Ascending aorta (tissue), 2 donors: Measurements from ENCODE around the gene PRPF38B. TPM values are rescaled to one million over a fixed set of nuclear protein-coding genes. Genes with fewer than 3 reads are reported as not detected.

Experiments
- DNase-seq, 2 donors: peaks; one replicate each; pipeline ENCODE4 v3.0.0-alpha.2; 2019; ENCODE audit warnings: low spot score in 2 of 2
- H3K27ac ChIP-seq, 2 donors: fragments of 200-600 bp; sonication (generic); one replicate each; pipeline ENCODE4 v1.5.1; 2016 to 2017; ENCODE audit warnings: mild to moderate bottlenecking in 1 of 2
- H3K27me3 ChIP-seq: fragments of 200-600 bp; sonication (generic); one replicate; pipeline ENCODE4 v1.5.1; 2017
- H3K36me3 ChIP-seq, 2 donors: fragments of 200-600 bp; sonication (generic); one replicate each; pipeline ENCODE4 v1.5.1; 2016
- H3K4me1 ChIP-seq, 2 donors: fragments of 200-600 bp; sonication (generic); one replicate each; pipeline ENCODE4 v1.5.1; 2016 to 2017; ENCODE audit warnings: mild to moderate bottlenecking in 1 of 2
- H3K4me3 ChIP-seq, 2 donors: fragments of 200-600 bp; sonication (generic); one replicate each; pipeline ENCODE4 v1.5.1; 2016 to 2017; ENCODE audit warnings: mild to moderate bottlenecking in 1 of 2
- H3K9me3 ChIP-seq, 2 donors: fragments of 200-600 bp; sonication (generic); one replicate each; pipeline ENCODE4 v1.5.1; 2016
- intact Hi-C: fragments of 100-400 bp; cut with DNase I; formaldehyde crosslinking; loops from one replicate; pipeline ENCODE4 v1.15.1; 2023
- total RNA-seq: library from RNA; depleted of rRNA; stranded (reverse); fragments of >200 nt; gene quantifications from one replicate; pipeline ENCODE4 v1.1.0, GENCODE V29; 2016
- TF ChIP-seq, protein P1 (sequence below), 3 experiments: fragments of 200-600 bp in 2 of 3; fragments of 450-650 bp in 1 of 3; sonication (generic) in 2 of 3; IDR thresholded peaks; one replicate each; pipeline ENCODE4 v1.5.1; 2016 to 2019; ENCODE audit warnings: antibody characterized with exemption in 3 of 3, mild to moderate bottlenecking in 1 of 3, moderate library complexity in 1 of 3

The PRPF38B gene
- total RNA-seq, 1 donor from 2014 or later = 9.0 TPM

DNA sequence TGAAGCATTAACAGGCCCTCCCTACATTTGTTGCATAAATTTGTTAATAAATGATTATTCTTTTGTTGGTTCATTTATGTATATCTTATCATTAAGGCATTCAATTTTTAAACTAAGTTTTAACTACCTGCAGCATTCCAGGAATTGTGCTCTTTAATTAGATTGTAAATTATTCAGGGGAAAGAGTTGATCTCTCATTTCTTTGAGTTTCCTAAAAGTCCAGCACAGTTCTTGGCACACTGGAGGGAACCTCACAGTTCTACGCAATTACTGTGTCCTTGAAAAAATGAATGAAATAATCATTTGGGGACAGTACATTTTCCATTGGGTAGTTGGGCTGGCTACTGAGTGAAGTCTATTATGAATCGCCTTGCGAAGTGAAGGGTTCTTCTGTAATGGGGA is 53.9 kb downstream of the PRPF38B start:
- Histone ChIP-seq H3K9me3 (no peaks in the 10 kb centered on the region), H3K4me3 (peak overlapping the region in 1 of 2 donors; percentile 89), H3K27me3 (no peaks in the 10 kb centered on the region), H3K27ac (peak overlapping the region; percentile 42 to 96), H3K4me1 (peaks cover 0 to 8% of the 10 kb centered on the region in 2 donors), H3K36me3 (no peaks in the 10 kb centered on the region)
- TF ChIP-seq, protein P1, sequence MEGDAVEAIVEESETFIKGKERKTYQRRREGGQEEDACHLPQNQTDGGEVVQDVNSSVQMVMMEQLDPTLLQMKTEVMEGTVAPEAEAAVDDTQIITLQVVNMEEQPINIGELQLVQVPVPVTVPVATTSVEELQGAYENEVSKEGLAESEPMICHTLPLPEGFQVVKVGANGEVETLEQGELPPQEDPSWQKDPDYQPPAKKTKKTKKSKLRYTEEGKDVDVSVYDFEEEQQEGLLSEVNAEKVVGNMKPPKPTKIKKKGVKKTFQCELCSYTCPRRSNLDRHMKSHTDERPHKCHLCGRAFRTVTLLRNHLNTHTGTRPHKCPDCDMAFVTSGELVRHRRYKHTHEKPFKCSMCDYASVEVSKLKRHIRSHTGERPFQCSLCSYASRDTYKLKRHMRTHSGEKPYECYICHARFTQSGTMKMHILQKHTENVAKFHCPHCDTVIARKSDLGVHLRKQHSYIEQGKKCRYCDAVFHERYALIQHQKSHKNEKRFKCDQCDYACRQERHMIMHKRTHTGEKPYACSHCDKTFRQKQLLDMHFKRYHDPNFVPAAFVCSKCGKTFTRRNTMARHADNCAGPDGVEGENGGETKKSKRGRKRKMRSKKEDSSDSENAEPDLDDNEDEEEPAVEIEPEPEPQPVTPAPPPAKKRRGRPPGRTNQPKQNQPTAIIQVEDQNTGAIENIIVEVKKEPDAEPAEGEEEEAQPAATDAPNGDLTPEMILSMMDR (IDR thresholded peaks at IDR 0.05) = no peak
- no peak for DNase-seq
- intact Hi-C loops = loop anchor here (1.0 to 10.0 kb wide), 8 partner anchors 54 to 216 kb away; partner anchors contain the start of genes CLCC1, EEIG2, HENMT1 and PRPF38B

DNA sequence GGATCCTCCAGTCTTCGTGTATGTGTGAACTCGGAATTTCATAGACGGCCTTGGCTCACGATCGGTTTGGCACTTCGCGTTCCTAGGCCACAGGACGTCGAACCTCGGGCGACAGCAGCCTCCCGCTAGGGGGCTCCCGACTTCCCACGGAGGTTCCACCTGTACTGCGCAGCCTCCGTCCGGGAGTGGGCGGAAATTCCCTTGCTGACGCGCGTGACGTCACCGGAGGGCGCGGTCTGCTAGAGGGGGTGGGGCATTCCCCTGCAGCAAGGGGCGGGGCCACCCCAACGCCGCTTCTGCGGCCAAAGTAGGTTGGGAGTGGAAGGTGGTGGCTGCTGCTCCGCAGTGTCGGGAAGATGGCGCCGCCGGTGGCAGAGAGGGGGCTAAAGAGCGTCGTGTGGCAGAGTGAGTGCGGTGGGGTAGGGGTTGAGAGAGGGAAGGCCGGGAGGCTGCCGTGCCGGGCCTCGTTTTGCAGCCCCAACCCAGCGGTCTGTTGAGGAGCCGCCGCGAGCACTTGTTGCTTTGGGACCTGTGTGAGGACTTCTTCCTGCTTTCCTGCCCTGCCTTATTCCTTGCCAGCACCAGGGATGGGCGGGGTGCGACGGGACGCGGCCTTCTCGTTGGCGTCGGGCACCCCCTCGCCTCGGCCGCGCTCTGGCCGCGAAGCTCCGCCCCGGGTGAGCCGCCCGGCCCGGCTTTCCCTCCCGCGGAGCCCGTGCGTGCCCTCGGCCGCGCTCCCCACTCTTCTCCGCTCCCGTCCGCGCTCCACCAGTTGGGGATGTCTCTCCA is 54.5 kb downstream of the PRPF38B start, which contains the start of gene STXBP3:
TSS of gene STXBP3 (plus strand) at position 293 of the 789 bp plus-strand sequence. CDS start at position 357, 64 bp downstream.
- peaks cover 0 to 8% of the 10 kb centered on the region in 2 donors for H3K4me1 ChIP-seq
- no peaks in the 10 kb centered on the region for H3K27me3 ChIP-seq
- peak within 1 kb of the TSS; percentile 96 to 97 for H3K27ac ChIP-seq
- no peaks in the 10 kb centered on the region for H3K9me3 ChIP-seq
- H3K36me3 ChIP-seq = no peaks in the 10 kb centered on the region
- TF ChIP-seq, protein P1 (IDR thresholded peaks at IDR 0.05) = peak; percentile 84 to 97 (median 94)
- peak within 1 kb of the TSS; percentile 71 to 89 for H3K4me3 ChIP-seq
- intact Hi-C loops = loop anchor here (1.0 to 10.0 kb wide), 8 partner anchors 54 to 216 kb away; partner anchors contain the start of genes CLCC1, EEIG2, HENMT1 and PRPF38B
- DNase-seq = peak; percentile 92 to 99

DNA sequence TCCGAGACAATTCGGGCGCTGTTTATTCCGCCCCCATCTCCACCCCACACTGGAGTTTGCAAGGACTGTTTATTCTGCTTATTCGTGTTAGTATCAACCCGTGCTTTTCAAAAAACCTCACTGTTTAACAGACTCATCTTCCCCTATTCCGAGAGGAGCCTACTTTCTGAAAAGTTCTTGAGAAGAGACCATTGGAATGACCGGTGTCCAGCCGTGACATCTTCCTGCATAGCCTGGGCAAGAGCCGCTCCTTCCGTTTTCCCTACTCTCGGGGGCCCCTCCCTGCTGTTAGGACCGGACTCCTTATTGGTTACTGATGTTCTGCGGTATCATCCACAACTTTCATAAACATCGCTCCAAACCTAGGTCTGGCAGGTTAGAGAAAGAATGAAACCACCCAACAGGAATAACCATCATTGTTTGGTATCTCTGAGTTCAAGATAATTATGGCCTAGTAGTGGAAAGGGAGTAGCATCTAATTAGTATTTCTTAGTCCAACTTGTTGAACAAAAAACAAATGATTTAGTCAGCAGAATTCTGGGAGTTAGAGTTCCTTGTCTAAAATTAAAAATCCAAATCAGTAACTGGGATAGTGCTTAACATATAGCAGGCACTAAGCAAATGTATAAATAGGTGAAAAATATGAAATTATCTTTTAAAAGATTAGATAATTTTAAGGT is 55.2 kb downstream of the PRPF38B start:
- Histone ChIP-seq H3K4me1 (peaks cover 0 to 8% of the 10 kb centered on the region in 2 donors), H3K4me3 (peak overlapping the region; percentile 71 to 89), H3K36me3 (peaks cover 0 to 2% of the 10 kb centered on the region in 2 donors), H3K27me3 (no peaks in the 10 kb centered on the region), H3K9me3 (no peaks in the 10 kb centered on the region), H3K27ac (peak overlapping the region; percentile 96 to 97)
- intact Hi-C loops = loop anchor here (2.0 to 10.0 kb wide), 6 partner anchors 69 to 215 kb away; partner anchors contain the start of genes CLCC1, EEIG2 and HENMT1
- peak; percentile 58 to 90 for DNase-seq
- TF ChIP-seq, protein P1 (IDR thresholded peaks at IDR 0.05) = no peak

DNA sequence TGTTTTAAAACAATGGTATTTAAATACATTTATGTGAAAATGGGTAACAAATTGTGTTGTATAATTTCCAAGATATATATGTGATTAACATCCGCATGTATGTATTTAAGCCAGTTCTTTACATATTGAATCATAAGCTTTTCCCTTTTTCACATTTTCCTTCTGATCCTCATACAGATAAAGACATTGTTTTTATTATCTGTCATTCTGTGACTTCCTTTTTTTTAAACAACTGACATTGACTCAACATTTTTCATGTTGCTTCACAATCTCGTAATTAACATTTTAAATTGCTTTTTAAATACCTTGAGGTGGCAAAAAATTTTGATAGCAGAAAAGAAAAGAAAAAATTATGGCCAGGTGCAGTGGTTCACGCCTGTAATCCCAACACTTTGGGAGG is 55.8 kb downstream of the PRPF38B start:
- H3K27ac ChIP-seq = no peak overlapping the region
- TF ChIP-seq, protein P1 (IDR thresholded peaks at IDR 0.05) = no peak
- peaks cover 4 to 5% of the 10 kb centered on the region in 2 donors for H3K36me3 ChIP-seq
- no peaks in the 10 kb centered on the region for H3K27me3 ChIP-seq
- DNase-seq = no peak
- intact Hi-C loops = loop anchor here (2.0 to 10.0 kb wide), 6 partner anchors 69 to 214 kb away; partner anchors contain the start of genes CLCC1, EEIG2 and HENMT1
- H3K9me3 ChIP-seq = no peaks in the 10 kb centered on the region
- H3K4me1 ChIP-seq = peaks cover 0 to 8% of the 10 kb centered on the region in 2 donors
- peak overlapping the region; percentile 71 to 89 for H3K4me3 ChIP-seq

DNA sequence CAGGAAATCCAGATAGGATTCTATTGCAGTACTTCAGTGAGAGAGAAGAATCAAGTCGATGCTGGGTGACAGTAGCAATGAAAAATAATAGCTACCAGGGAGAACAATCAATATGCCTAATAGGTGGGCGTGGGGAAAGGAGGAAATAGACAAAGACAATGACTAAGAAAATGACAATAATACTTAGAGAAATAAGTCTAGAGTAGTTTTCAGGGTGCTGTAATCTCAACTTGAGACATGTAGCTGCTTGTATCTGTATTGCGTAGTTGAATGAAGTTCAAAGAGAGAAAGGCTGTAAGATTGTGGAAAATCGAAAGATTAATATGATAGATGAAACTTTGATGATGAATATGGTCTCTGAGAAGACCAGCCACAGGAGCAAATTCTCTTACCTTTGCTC is 57.0 kb downstream of the PRPF38B start:
- TF ChIP-seq, protein P1 (IDR thresholded peaks at IDR 0.05) = no peak
- H3K4me1 ChIP-seq = peaks cover 0 to 8% of the 10 kb centered on the region in 2 donors
- DNase-seq = no peak
- H3K9me3 ChIP-seq = no peaks in the 10 kb centered on the region
- H3K4me3 ChIP-seq = no peak overlapping the region
- peaks cover 6 to 12% of the 10 kb centered on the region in 2 donors for H3K36me3 ChIP-seq
- intact Hi-C loops = loop anchor here (5.0 to 10.0 kb wide), 3 partner anchors 84 to 213 kb away; partner anchors contain the start of genes CLCC1 and HENMT1
- no peak overlapping the region for H3K27ac ChIP-seq
- H3K27me3 ChIP-seq = no peaks in the 10 kb centered on the region
